RWPE2 (cell line): ENCODE data around the gene GPR137B.

Experiments
- ATAC-seq: fragments of 200-7000 bp; cut with Tn5 transposase; 3 replicates; pipeline ENCODE4 v1.9.1; 2021; ENCODE audit warnings: low read depth
- DNase-seq: peaks from one replicate; pipeline ENCODE4 v3.0.0-alpha.2; 2020; ENCODE audit warnings: low spot score
- H3K27ac ChIP-seq: fragments of 450-650 bp; 2 replicates; pipeline ENCODE4 v1.5.1; 2017; ENCODE audit warnings: mild to moderate bottlenecking; ENCODE audit not compliant: poor library complexity, severe bottlenecking
- H3K27me3 ChIP-seq: fragments of 250-450 bp; sonication (Bioruptor Pico); 2 replicates; pipeline ENCODE4 v1.5.1; 2021; ENCODE audit warnings: mild to moderate bottlenecking, moderate library complexity; ENCODE audit not compliant: insufficient read depth, poor library complexity, severe bottlenecking
- H3K36me3 ChIP-seq: fragments of 250-450 bp; sonication (Bioruptor Pico); 2 replicates; pipeline ENCODE4 v1.5.1; 2020; ENCODE audit warnings: low read depth, mild to moderate bottlenecking, moderate library complexity
- H3K4me1 ChIP-seq: fragments of 250-450 bp; sonication (Bioruptor Pico); 2 replicates; pipeline ENCODE4 v1.5.1; 2021; ENCODE audit warnings: mild to moderate bottlenecking, moderate library complexity; ENCODE audit not compliant: insufficient read depth, poor library complexity, severe bottlenecking
- H3K4me3 ChIP-seq: fragments of 250-450 bp; sonication (Bioruptor Pico); 2 replicates; pipeline ENCODE4 v1.5.1; 2021; ENCODE audit warnings: mild to moderate bottlenecking, moderate library complexity; ENCODE audit not compliant: severe bottlenecking
- H3K9me3 ChIP-seq: fragments of 250-450 bp; sonication (Bioruptor Pico); 2 replicates; pipeline ENCODE4 v1.5.1; 2021; ENCODE audit warnings: mild to moderate bottlenecking, moderate library complexity; ENCODE audit not compliant: severe bottlenecking
- TF ChIP-seq, protein P1 (sequence below): fragments of 450-650 bp; IDR thresholded peaks from one replicate; pipeline ENCODE4 v1.5.1; 2017; ENCODE audit warnings: mild to moderate bottlenecking, moderate library complexity; ENCODE audit not compliant: poor library complexity, severe bottlenecking

Gene GPR137B

DNA sequence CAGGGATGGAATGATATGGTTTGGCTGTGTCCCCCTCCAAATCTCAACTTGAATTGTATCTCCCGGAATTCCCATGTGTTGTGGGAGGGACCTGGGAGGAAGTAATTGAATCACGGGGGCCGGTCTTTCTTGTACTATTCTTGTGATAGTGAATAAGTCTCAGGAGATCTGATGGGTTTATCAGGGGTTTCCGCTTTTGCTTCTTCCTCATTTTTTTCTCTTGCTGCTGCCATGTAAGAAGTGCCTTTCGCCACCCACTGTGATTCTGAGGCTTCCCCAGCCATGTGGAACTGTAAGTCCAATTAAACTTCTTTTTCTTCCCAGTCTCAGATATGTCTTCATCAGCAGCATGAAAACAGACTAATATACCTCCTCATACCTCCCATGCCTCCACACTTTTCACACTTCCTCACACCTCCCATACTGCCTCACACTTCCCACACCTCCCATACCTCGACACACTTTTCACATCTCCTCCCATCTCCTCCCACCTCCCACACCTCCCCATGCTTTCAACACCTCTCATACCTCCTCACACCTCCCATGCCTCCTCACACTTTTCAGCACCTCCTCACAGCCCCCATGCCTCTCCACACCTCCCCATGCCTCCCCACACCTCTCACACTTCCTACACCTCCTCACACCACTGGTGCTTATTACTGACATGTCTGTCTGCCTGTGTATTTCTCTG is 21.3 kb downstream of the GPR137B start:
- ATAC-seq (no peak), DNase-seq (no peak)
- Histone ChIP-seq H3K36me3 (no peaks in the 10 kb centered on the region), H3K9me3 (peaks cover 2% of the 10 kb centered on the region), H3K27me3 (no peaks in the 10 kb centered on the region), H3K4me3 (no peak overlapping the region), H3K4me1 (no peaks in the 10 kb centered on the region), H3K27ac (no peak overlapping the region)
- TF ChIP-seq, protein P1, sequence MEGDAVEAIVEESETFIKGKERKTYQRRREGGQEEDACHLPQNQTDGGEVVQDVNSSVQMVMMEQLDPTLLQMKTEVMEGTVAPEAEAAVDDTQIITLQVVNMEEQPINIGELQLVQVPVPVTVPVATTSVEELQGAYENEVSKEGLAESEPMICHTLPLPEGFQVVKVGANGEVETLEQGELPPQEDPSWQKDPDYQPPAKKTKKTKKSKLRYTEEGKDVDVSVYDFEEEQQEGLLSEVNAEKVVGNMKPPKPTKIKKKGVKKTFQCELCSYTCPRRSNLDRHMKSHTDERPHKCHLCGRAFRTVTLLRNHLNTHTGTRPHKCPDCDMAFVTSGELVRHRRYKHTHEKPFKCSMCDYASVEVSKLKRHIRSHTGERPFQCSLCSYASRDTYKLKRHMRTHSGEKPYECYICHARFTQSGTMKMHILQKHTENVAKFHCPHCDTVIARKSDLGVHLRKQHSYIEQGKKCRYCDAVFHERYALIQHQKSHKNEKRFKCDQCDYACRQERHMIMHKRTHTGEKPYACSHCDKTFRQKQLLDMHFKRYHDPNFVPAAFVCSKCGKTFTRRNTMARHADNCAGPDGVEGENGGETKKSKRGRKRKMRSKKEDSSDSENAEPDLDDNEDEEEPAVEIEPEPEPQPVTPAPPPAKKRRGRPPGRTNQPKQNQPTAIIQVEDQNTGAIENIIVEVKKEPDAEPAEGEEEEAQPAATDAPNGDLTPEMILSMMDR = no peak

DNA sequence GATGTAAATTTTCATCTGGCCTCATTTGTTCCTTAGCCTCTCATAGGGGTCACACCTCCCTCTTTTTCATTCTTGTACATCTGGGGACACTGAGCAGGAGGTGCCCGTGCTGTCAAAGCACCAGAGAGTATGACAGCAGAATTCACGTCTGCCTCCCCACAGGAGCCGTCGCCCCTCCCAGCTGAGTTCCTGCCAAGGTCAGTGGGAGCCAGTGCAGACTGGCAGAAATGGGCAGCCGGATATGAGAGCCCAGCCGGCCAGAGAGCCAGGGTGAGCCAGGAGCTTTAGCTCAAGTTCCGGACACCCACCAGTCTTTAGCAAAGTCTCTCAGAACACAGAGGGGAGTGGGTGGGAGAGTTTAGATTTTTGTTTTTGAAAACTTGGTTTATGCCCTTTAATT is 21.9 kb downstream of the GPR137B start:
- peaks cover 2% of the 10 kb centered on the region for H3K9me3 ChIP-seq
- H3K4me3 ChIP-seq = no peak overlapping the region
- H3K27me3 ChIP-seq = no peaks in the 10 kb centered on the region
- no peaks in the 10 kb centered on the region for H3K36me3 ChIP-seq
- DNase-seq = no peak
- ATAC-seq = no peak
- H3K4me1 ChIP-seq = no peaks in the 10 kb centered on the region
- TF ChIP-seq, protein P1 = no peak
- H3K27ac ChIP-seq = no peak overlapping the region

DNA sequence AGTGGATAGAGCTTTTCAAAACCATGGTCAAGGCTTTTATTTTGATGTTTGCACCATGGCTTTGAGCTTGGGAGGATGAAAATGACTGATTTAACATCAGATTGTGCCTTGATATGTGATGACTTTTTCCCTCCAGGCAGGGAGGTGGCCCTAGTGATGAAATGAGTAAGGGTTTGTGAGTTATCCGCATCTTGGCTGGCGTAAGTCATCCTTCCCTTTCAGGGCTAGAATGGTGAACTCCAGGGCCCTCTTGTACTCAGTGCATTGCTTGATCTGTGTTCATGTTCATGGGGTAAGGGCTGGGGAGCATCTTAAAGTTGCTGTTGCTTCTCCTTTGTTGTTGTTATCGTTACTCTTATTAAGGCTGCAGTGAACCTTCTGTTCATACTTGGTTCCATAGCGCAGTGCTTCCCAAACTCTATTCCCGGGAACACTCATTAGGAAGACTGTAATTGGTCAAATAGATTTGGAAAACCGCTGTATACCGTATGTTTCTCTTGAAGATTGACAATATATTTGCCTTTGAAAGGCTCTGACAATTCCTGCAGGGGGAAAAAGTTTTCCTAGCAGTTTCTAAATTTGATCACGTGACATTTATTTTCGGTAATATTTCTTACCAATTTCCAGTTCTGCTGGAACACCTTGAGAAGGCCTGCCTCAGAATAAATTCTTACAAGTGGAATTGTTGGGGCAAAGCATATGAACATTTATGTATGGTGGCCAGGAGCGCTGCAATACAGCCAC is 23.1 kb downstream of the GPR137B start:
- no peaks in the 10 kb centered on the region for H3K4me1 ChIP-seq
- H3K9me3 ChIP-seq = peaks cover 2% of the 10 kb centered on the region
- H3K4me3 ChIP-seq = no peak overlapping the region
- TF ChIP-seq, protein P1 = no peak
- no peak for DNase-seq
- no peak for ATAC-seq
- H3K27me3 ChIP-seq = no peaks in the 10 kb centered on the region
- no peaks in the 10 kb centered on the region for H3K36me3 ChIP-seq
- H3K27ac ChIP-seq = no peak overlapping the region

DNA sequence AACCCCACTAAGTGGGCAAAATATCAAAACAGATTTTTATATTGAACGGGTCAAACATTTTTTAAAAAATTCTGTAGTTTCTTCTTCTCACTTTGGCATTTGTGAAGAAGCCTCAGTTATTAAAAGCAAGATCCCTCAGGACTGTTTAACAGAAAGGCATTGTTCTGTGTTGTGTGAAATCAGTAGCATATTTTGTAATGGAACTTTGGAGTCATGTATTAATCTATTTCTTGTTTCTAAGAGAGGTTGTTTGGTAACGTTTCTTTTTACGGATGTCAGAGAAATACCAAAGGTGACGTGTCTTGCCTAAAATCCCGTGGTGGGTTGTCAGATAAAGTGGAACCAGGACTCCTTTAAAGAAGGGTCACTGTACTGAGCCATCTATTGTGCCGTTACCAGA is 23.7 kb downstream of the GPR137B start:
- DNase-seq (no peak), ATAC-seq (no peak)
- peaks cover 2% of the 10 kb centered on the region for H3K9me3 ChIP-seq
- no peaks in the 10 kb centered on the region for H3K4me1 ChIP-seq
- no peaks in the 10 kb centered on the region for H3K36me3 ChIP-seq
- no peak overlapping the region for H3K4me3 ChIP-seq
- no peaks in the 10 kb centered on the region for H3K27me3 ChIP-seq
- TF ChIP-seq, protein P1 = no peak
- H3K27ac ChIP-seq = no peak overlapping the region

DNA sequence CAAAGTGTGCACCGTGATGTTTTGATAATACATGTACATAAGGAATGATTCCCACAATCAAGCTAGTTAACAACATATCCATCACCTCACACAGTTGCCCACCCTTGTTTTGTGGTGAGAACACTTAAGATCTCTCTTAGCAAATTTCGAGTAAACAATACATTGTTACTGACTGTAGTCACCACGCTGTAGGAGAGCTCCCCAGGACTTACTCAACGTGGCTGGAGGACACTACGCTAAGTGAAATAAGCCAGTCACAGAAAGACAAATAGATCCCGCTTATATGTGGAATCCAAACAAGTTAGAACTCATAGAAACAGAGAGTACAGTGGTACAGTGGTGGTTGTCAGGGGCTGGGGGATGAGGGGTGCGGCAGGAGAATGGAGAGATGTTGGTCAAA is 24.8 kb downstream of the GPR137B start:
- no peak overlapping the region for H3K27ac ChIP-seq
- H3K9me3 ChIP-seq = no peaks in the 10 kb centered on the region
- no peak for DNase-seq
- no peaks in the 10 kb centered on the region for H3K4me1 ChIP-seq
- H3K4me3 ChIP-seq = no peak overlapping the region
- TF ChIP-seq, protein P1 = no peak
- no peaks in the 10 kb centered on the region for H3K27me3 ChIP-seq
- H3K36me3 ChIP-seq = no peaks in the 10 kb centered on the region
- ATAC-seq = no peak
